Kasumi-1 (cell line): Measurements from ENCODE around the gene CXorf49.

Source experiments
- DNase-seq, 2 experiments: peaks; one replicate each; lab custom pipeline; 2025; lab: John Stamatoyannopoulos, UW

Gene CXorf49

GRCh38 chrX:71671938-71672337, 46.1 kb downstream of the CXorf49 start:
- DNase-seq = no peak

GRCh38 chrX:71671043-71671780, 46.9 kb downstream of the CXorf49 start:
- no peak for DNase-seq

GRCh38 chrX:71669947-71670346, 48.1 kb downstream of the CXorf49 start:
- peak in 1 of 2 experiments; percentile 14 for DNase-seq

DNA sequence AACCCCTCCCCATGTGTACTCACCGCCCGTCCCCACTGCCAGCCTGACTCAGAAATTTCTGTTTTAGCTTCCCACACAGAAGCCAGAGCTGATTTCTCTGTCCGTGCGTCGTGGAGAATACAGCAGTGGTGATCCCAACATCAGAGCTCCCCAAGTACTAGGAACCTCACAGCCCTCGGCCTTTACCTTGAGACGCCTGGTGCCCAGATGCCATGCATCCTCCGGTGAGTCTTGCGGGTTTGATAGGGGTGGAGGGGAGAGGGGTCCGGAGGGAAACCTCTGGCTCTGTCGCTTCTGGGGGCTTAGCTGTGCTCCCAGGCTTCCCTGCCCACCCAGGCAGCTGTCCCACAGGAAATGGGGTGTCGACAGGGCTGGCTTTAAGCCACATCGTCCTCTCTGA, 48.6 kb downstream of the CXorf49 start:
- DNase-seq = no peak

- no peak for DNase-seq
Measured at GRCh38 chrX:71668248-71668595, 49.9 kb downstream of the CXorf49 start.

DNA sequence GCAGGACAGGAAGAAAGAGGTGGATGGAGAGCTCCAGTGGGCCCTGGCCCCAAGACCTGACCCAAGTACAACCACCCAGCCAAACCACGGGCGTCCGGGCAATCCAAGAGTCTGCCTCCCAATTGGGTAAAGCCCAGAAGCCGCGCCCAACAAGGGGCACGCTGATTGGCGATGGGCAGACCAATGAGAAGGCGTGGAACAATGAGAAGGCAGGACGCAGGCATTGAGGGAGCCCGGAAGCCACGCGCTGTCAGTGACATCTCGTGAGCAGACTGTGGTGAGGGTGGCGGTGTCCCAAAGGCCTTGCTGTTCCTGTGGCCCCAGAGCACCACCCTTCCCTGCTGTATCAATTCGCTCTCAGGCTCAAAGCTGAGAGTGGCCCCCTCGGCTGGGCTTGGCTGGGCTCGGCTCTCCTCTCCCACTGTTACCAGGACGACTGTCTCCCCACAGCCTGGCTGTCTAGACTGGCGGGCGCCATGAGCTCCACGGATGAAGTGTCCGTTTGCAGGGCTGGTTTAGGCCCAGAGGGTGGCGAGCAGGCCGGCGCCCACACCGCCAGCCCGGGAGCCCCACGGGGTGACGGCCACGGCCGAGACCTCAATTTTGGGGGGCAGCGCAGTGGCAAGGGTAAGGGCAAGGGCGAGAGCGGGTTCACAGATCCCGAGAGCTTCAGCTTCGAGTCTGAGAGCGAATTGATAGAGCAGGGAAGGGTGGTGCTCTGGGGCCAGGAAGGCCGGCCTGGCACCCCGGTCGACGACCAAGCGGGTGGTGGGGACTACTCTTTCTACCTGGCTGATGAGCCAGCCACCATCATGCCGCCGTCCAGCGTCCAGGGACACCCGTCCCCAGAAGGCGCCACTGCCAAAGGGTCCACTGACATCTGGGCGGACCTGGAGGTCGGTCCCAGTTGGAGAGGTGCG, 50.5 kb downstream of the CXorf49 start, which contains the start of gene LOC101059915:
Gene LOC101059915, plus strand, starts transcription at position 219 of the 920 bp plus-strand sequence.
- no peak for DNase-seq

GRCh38 chrX:71666240-71667223, 51.6 kb downstream of the CXorf49 start:
- DNase-seq = no peak

DNA sequence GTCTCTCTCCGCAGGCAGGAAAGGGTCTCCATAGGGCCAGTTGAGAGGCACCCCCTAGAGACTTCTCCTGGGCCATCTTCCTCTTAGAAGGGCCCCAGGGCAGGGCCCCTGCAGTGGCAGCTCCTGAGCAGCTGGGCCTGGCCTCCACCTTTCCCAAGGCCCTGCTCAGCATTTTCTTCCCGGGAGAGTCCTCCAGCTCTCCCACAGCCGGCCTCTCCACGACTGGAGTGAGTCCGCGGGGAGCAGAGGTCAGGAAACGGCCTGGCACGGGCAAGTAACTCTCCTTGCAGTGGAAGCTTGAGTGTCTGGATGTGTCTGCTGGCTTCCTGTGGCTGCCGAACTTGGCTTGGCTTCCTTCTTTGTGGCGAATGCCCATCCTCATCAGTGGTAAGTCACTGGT, 52.3 kb downstream of the CXorf49 start:
- no peak for DNase-seq

DNA sequence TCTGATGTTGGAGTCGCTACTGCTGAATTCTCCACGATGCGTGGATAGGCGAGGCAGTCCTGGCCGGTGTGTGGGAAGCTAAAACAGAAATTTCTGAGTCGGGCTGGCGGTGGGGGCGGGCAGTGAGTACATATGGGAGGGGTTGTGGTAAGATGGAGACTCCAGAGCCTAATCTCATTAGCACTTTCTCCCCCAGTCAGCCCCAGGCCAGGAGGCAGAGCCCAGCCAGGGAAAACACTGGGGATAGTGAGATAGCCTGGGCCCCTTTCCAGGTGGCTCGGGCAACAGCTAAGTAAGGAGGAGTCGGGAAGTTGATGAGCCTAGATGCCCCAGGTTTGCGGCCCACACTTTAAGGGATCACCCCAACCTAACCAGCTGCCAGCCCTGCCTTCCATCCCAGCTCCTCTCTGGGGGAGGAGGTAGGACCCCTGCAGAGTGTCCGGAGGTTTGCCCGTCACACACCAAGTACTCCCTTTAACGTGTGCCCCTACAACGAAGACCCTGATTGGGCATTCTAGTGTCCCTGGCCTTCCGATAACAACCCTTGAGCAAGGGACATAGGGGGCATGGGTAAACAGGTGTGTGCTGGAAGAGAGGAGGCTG, 53.1 kb downstream of the CXorf49 start:
- DNase-seq = no peak
